GM23248 (cell line): Measurements from ENCODE around the gene HIVEP3.

ENCODE experiments used
- EZH2 ChIP-seq: fragments of 200-600 bp; sonication (generic); IDR thresholded peaks from 2 replicates; pipeline ENCODE4 v1.6.1; 2018; ENCODE audit warnings: antibody characterized with exemption, mild to moderate bottlenecking; ENCODE audit not compliant: insufficient read depth, poor library complexity, severe bottlenecking
- EZH2phosphoT487 ChIP-seq: fragments of 200-600 bp; sonication (generic); IDR thresholded peaks from 2 replicates; pipeline ENCODE4 v1.6.1; 2018; ENCODE audit warnings: antibody characterized with exemption, moderate library complexity, mild to moderate bottlenecking, low read depth; ENCODE audit not compliant: insufficient read depth

- TF ChIP-seq EZH2 (no peak), EZH2phosphoT487 (no peak)
Observed at GRCh38 chr1:41819843-41820242, 98.9 kb downstream of the HIVEP3 start.
